Cardiac fibroblast (primary cell): ENCODE measurements around the gene IFITM1.

Experiments
- DNase-seq, 2 donors: peaks; one replicate each; pipeline versions ENCODE4 v3.0.0 to v3.0.0-alpha.2; 2010; ENCODE audit warnings: low read depth in 2 of 2
- H3K4me3 ChIP-seq, 2 donors: replicated peaks in 1 of 2; 1 replicate in 1 of 2; 2 replicates in 1 of 2; pipeline ENCODE4 v1.5.1; 2011; ENCODE audit warnings: low read depth in 2 of 2, low read length in 2 of 2, mild to moderate bottlenecking in 2 of 2, moderate library complexity in 1 of 2
- TF ChIP-seq, protein P1 (sequence below): IDR thresholded peaks from one replicate; pipeline ENCODE4 v1.5.1; 2011; ENCODE audit warnings: low read depth, mild to moderate bottlenecking, low read length, inconsistent platforms

IFITM1 gene

GRCh38 chr11:352456-353031 lies 38.7 kb downstream of the IFITM1 start:
- no peak overlapping the region for H3K4me3 ChIP-seq
- TF ChIP-seq, protein P1, sequence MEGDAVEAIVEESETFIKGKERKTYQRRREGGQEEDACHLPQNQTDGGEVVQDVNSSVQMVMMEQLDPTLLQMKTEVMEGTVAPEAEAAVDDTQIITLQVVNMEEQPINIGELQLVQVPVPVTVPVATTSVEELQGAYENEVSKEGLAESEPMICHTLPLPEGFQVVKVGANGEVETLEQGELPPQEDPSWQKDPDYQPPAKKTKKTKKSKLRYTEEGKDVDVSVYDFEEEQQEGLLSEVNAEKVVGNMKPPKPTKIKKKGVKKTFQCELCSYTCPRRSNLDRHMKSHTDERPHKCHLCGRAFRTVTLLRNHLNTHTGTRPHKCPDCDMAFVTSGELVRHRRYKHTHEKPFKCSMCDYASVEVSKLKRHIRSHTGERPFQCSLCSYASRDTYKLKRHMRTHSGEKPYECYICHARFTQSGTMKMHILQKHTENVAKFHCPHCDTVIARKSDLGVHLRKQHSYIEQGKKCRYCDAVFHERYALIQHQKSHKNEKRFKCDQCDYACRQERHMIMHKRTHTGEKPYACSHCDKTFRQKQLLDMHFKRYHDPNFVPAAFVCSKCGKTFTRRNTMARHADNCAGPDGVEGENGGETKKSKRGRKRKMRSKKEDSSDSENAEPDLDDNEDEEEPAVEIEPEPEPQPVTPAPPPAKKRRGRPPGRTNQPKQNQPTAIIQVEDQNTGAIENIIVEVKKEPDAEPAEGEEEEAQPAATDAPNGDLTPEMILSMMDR, result no peak
- DNase-seq, result no peak

DNA sequence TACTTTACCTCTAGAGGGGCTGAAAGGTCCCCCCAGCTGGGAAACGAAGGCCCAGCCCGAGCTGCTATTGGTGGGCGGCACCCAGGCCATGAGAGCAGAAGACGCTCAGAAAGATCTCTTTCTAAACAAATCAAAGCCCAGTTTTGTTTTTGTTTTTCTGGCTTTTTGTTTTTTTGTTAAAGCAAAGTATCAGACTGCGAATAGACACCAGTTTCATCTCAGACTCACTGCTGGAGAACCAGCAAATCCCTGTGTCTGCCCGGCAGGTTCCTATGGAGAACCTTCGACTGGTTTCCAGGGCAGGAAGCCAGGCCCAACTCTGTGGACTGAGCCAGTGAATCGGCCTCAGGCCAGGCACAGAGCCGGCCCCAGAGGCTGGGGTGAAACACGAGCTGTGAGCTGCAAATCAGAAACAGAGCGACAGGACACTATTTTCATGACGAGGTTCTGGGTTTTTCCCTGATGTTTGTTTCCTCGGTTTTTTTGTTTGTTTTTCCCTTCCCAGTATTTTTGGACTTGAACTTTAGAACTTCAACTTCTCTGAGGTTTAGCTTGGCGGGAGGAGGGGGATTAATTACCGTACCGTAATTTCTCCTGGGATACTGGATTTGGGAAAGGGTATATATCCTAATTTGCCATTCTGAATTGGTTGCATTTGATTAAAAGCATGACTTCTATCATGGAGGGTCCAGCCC lies 39.5 kb downstream of the IFITM1 start:
- peak; percentile 73 to 92 for DNase-seq
- TF ChIP-seq, protein P1, result no peak
- no peak overlapping the region for H3K4me3 ChIP-seq

DNA sequence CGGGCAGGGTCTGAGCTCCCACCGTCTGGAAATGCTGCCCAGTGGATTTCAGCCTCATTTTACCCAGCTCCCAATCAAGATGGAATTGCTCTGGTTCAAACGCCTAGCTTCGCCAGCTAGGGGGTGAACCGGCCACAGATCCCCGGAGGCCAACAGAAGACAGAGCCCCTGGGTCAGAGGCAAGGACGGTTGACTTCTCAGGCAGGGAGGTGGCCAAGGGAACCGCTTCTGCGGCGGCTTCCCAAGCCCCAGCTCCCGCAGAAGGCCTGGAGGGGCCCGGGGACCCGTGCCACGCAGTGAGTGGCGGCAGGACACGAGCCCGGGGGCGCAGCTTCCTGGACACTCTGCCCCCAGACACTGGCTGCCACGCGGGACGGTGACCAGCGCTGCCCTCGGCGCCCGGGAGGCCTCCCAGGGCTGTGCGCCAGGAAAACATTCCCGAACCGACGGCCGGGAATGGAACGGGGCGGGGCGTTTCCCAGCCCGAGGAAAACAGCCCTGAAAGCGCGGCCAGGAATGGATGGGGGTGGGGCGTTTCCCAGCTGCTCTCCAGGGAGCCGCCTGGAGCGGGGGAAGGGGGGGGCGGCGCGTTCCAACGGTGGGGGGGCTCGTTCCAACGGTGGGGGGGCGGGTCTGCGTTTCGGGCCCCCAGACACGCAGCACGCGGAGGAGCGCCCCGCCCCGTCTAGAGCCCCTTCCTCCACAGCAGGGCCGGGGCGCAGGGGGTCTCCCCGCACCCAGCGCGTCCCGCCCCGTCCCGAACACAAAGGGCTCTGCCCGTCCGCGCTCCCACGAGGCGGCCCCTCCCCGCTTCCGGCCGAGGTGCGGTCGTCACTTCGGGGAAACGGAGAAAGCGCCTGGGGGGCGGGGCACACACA lies 42.0 kb downstream of the IFITM1 start:
- TF ChIP-seq, protein P1, result no peak
- peak; percentile 94 to 100 for DNase-seq
- peak overlapping the region; percentile 15 to 34 for H3K4me3 ChIP-seq

DNA sequence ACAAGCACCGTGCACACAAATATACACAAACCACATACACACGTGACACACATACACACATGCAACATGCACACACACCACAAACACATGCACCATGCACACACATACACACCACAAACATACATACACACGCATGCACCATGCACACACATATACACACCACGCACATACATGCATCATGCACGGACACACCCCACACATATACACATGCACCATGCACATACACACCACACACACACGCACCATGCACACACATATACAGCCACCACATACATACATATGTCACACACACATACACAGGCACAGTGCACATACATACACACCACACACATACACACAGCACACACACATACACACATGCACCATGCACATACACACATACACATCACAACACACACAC lies 42.8 kb downstream of the IFITM1 start:
- no peak for DNase-seq
- TF ChIP-seq, protein P1, result no peak
- no peak overlapping the region for H3K4me3 ChIP-seq

DNA sequence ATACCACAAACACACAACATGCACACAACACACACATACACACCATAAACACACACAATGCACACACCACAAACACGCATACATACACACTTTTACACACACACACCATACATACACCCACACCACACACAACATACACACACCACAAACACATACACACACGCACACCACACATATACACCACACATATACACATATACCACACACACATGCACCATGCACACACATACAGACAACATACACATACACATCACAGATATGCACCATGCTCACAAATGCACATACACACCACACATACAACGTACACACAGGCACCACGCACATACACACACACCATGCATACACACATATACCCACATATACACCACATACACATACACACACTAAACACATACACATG lies 43.7 kb downstream of the IFITM1 start:
- H3K4me3 ChIP-seq, result no peak overlapping the region
- TF ChIP-seq, protein P1, result no peak
- no peak for DNase-seq

- TF ChIP-seq, protein P1, result no peak
- DNase-seq, result no peak
- H3K4me3 ChIP-seq, result no peak overlapping the region
Measured at GRCh38 chr11:358129-358800, 44.4 kb downstream of the IFITM1 start.
